ENCODE results near the gene NSD1.

NSD1 gene

GRCh38 chr5:177093082-177093712 lies 40.4 kb upstream of the NSD1 start:
- no peaks in the 10 kb centered on the region for H3K36me3 ChIP-seq
- DNase-seq = no peak
- TF ChIP-seq CTCF (IDR thresholded peaks at IDR 0.05; ENCODE audit: low read depth, low read length) = no peak
- H3K4me3 ChIP-seq (ENCODE audit: low read depth, low read length) = no peak overlapping the region
- H3K4me1 ChIP-seq = peaks cover 6% of the 10 kb centered on the region; the same call in 1 of the 2 replicates
- no peaks in the 10 kb centered on the region for H3K27me3 ChIP-seq
- no peaks in the 10 kb centered on the region for H3K9me3 ChIP-seq

GRCh38 chr5:177093803-177094202 lies 39.8 kb upstream of the NSD1 start:
- H3K9me3 ChIP-seq = no peaks in the 10 kb centered on the region
- H3K36me3 ChIP-seq = no peaks in the 10 kb centered on the region

GRCh38 chr5:177094224-177095087 lies 39.1 kb upstream of the NSD1 start:
- H3K27me3 ChIP-seq = no peaks in the 10 kb centered on the region
- no peaks in the 10 kb centered on the region for H3K36me3 ChIP-seq
- H3K4me3 ChIP-seq (ENCODE audit: low read depth, low read length) = no peak overlapping the region
- H3K9me3 ChIP-seq = no peaks in the 10 kb centered on the region
- no peak for DNase-seq
- TF ChIP-seq CTCF (IDR thresholded peaks at IDR 0.05; ENCODE audit: low read depth, low read length) = no peak
- peaks cover 6% of the 10 kb centered on the region; the same call in 1 of the 2 replicates for H3K4me1 ChIP-seq

More at GRCh38 chr5:177093803-177094202, 39.8 kb upstream of the NSD1 start:
- Histone ChIP-seq H3K27me3 (no peaks in the 10 kb centered on the region), H3K4me3 (ENCODE audit: low read depth, low read length) (no peak overlapping the region), H3K4me1 (peaks cover 6% of the 10 kb centered on the region; the same call in 1 of the 2 replicates)
- no peak for DNase-seq
- no peak for TF ChIP-seq CTCF (IDR thresholded peaks at IDR 0.05; ENCODE audit: low read depth, low read length)

GRCh38 chr5:177095088-177095669 lies 38.4 kb upstream of the NSD1 start:
- H3K36me3 ChIP-seq = no peaks in the 10 kb centered on the region
- no peaks in the 10 kb centered on the region for H3K27me3 ChIP-seq
- peaks cover 6% of the 10 kb centered on the region; the same call in 1 of the 2 replicates for H3K4me1 ChIP-seq
- no peaks in the 10 kb centered on the region for H3K9me3 ChIP-seq
- no peak for DNase-seq
- no peak for TF ChIP-seq CTCF (IDR thresholded peaks at IDR 0.05; ENCODE audit: low read depth, low read length)
- no peak overlapping the region for H3K4me3 ChIP-seq (ENCODE audit: low read depth, low read length)

- Histone ChIP-seq H3K4me3 (ENCODE audit: low read depth, low read length) (no peak overlapping the region), H3K36me3 (no peaks in the 10 kb centered on the region), H3K9me3 (no peaks in the 10 kb centered on the region), H3K27me3 (no peaks in the 10 kb centered on the region), H3K4me1 (peaks cover 6% of the 10 kb centered on the region; the same call in 1 of the 2 replicates)
- no peak for TF ChIP-seq CTCF (IDR thresholded peaks at IDR 0.05; ENCODE audit: low read depth, low read length)
- DNase-seq = no peak
Measured at GRCh38 chr5:177096162-177097015, 37.2 kb upstream of the NSD1 start.

Measured in BE2C (cell line).